SW480 (cell line): Measurements from ENCODE around the gene HEXIM2.
A peak's percentile ranks its signal among the peaks of the same experiment; 100 is the strongest.

Experiments
- DNase-seq: peaks from one replicate; pipeline ENCODE4 v3.0.0-alpha.2; 2016; ENCODE audit warnings: low spot score

Gene HEXIM2

DNA sequence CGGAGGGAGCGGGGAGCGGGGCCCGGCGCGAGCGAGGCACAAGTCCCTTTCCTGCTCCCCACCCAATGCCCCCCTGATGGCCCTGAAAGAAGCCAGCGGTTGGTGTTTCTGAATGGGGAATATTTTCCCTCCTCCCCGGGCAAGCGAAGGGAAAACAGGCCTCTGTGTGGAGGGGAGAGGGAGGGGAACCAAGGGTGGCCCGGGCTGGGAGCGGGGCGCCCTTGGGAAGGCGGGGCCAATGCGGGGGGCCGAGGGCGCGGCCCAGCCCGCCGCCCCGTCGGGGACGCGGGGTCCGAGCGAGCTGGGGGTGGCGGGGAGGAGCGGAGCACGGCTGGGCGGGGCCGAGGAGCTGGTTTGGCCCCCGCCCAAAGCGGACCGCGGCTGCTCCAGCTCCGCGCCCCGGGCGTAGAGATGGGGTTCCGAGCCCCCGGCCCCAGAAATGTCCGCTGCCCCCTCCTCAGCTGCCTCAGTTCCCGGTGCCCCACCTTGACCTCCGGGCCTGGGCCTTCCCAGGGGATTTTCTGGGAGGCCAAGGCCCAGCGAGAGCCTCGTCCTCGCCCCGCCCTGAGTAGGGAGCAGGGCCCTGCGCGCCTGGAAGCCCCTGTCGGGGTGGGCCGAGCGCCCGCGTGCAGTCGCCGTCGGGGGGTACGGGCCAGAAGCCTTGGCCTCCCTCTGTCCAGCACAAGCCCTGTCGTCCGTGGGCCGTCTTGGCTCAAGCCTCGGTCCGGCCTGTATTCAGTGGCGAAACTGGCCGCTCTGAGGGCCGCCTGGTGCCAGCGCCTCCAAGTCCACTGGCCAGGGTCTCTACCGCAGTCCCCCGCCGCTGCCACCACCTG lies 17.3 kb upstream of the HEXIM2 start:
- no peak for DNase-seq

DNA sequence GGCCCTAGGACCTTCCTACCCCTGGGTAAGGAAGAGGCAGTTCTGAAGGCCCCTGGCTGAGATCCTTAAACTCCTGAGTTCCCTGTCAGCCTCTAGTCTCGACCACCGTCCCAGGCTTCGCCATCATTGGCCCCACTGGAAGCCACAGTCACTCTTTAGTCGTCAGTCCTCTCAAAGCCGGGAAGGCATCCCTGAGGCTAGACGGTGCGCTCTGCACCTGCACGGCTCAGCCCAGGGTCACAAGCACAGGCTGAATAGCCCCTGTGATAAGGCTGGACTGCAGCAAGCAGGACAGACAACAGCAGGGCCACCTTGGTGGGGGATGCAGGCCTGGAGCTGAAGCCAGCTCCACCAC lies 16.7 kb upstream of the HEXIM2 start:
- no peak for DNase-seq

DNA sequence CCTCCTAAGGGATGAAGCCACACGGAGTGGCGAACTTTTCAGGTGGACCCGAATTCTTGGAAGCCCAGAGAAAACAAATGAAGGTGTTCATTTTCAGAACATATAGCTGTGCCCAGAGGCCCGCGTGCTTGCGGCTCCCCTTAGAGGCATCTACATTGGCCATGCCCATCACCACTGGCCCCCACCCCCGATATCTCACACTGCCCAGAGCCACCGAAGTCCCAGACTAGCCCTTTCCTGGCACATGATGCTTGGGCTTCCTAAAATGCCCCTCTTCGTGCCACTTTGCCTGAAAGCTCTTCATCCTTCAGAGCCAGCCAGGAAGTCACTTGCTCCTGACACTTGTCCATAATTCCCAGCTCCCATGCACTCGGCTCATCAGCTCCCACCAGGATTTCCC lies 15.5 kb upstream of the HEXIM2 start:
- no peak for DNase-seq

DNA sequence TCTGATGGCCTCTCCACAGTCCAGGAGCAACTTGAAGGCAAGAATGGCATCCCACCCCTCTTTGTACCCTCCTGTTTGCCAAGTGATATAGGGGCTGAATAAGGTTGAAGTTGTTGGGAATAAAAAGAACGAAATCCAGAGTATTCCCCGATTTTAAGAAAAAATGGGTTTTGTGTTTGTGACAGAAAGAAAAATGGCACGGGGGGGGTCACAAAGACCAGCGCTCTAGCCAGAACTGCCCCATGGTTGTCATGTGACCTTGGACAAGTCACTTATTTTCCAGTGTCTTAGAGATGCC lies 15.1 kb upstream of the HEXIM2 start:
- DNase-seq: no peak

DNA sequence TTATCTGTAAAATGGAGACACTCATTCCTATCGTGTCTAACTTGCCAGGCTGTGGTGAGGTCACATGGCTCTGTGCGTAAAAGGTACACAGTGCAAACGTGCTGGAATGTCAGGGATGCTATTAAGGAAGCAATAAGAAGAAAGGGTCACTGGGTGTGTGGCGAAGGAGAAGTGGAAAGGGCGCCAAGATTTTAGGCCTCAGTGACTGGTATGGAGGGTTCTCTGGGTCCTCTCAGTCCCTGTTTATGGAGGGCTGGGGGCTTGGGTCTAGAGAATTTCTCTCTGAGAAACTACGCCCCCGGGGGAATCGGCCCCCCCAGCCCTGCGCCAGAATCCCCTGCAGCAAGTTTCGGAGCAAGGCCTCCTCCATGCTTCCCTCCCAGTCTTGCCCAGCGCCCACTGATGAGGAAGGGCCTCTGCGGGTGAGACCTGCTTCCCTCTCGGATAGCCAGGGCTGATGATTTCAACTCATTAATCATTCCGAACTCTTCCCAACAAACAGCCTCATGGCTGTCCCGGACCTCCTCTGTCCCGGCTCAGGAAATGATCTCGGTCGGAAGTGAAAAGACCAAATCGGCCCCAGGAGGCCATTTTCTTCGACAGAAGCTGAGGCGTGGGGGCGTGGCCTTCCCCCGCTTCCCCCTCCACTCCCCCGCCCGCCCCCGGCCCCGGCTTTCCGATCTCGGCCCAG lies 14.6 kb upstream of the HEXIM2 start:
- DNase-seq: peak; percentile 67

DNA sequence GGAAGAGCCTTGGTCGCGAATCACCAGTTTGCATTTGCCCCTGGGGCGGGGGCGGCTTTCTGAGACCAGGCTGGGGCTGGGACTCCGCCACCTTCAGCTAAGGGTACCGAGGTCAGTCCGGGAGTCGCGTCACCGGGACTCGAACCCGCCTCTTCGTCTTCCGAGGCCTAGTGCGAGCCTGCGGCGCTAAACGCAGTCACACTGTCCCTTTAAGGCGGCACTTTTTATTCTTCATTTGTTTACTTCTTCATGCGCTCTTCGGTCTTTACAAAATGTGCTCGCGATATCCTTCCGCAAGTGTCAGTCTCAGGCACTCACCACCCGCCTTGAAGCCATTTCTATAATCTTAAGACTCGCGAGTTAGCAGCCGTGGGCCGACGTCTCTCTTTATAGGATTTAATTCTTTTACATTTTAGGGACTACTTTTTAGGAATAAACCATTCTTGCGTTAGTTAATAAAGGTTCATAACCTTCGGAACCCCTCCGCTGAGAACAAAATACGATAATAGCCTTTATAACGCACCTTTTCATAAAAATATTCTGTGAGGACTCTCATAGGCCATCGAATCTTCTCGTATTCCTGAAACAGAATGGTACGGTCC lies 14.0 kb upstream of the HEXIM2 start:
- DNase-seq: peak; percentile 97

DNA sequence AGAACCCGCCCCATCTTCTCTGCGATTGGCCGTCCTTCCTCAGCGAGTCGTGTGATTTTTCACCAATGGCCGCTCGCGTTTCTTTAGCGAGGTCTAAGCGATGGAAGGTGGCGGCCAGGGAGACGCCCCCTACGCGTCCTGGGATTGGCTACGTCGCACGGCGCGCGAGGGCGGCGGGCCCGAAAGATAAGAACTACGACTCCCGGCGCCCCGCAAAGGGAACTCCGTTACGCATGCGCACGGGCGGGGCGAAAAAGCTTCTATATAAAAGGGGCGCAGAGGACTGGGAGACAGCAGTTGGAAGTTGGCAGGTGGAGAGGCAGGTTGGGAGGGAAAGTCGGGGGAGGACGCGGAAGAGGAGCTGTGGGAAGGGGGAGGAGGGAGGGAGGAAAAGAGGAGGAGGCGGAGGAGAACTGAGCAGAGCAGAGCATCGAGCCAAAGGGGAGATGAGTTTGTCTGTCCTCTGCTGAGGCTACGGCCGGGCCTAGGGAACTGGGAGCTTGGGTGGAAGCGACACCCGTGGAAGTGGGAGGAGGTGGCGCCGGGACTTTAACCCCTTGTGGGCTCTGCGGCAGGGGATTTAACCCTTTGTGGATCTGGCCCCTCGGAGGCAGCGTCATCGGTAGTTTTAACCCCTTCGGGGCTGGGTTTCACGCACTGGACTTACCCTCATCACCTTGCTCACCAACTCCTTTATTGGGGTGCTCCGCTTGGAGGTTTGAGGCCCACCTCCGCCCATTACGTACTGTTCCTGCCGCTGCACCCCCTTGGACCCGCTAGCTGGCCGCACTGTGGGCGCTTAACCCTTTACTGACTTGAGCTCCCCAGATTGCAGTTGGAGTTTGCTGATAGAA lies 13.3 kb upstream of the HEXIM2 start, which contains the start of gene HEXIM1:
Gene HEXIM1 (plus strand): TSS at position 293 of the 854 bp plus-strand sequence. CDS start 716 bp downstream, outside the sequence.
- DNase-seq: peak; percentile 99

DNA sequence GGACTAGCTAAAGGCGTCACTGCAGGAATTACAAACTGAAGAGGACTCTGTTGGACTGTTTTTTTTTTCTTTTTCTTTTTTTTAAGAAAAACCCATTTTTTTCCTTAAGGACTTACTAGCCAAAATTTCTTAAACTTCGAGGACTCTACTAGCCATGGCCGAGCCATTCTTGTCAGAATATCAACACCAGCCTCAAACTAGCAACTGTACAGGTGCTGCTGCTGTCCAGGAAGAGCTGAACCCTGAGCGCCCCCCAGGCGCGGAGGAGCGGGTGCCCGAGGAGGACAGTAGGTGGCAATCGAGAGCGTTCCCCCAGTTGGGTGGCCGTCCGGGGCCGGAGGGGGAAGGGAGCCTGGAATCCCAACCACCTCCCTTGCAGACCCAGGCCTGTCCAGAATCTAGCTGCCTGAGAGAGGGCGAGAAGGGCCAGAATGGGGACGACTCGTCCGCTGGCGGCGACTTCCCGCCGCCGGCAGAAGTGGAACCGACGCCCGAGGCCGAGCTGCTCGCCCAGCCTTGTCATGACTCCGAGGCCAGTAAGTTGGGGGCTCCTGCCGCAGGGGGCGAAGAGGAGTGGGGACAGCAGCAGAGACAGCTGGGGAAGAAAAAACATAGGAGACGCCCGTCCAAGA lies 12.5 kb upstream of the HEXIM2 start:
- peak; percentile 91 for DNase-seq

DNA sequence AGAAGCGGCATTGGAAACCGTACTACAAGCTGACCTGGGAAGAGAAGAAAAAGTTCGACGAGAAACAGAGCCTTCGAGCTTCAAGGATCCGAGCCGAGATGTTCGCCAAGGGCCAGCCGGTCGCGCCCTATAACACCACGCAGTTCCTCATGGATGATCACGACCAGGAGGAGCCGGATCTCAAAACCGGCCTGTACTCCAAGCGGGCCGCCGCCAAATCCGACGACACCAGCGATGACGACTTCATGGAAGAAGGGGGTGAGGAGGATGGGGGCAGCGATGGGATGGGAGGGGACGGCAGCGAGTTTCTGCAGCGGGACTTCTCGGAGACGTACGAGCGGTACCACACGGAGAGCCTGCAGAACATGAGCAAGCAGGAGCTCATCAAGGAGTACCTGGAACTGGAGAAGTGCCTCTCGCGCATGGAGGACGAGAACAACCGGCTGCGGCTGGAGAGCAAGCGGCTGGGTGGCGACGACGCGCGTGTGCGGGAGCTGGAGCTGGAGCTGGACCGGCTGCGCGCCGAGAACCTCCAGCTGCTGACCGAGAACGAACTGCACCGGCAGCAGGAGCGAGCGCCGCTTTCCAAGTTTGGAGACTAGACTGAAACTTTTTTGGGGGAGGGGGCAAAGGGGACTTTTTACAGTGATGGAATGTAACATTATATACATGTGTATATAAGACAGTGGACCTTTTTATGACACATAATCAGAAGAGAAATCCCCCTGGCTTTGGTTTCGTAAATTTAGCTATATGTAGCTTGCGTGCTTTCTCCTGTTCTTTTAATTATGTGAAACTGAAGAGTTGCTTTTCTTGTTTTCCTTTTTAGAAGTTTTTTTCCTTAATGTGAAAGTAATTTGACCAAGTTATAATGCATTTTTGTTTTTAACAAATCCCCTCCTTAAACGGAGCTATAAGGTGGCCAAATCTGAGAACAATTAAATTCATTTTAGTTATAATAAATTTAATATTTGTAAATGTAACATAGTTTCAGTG lies 11.7 kb upstream of the HEXIM2 start:
- peak; percentile 60 for DNase-seq

DNA sequence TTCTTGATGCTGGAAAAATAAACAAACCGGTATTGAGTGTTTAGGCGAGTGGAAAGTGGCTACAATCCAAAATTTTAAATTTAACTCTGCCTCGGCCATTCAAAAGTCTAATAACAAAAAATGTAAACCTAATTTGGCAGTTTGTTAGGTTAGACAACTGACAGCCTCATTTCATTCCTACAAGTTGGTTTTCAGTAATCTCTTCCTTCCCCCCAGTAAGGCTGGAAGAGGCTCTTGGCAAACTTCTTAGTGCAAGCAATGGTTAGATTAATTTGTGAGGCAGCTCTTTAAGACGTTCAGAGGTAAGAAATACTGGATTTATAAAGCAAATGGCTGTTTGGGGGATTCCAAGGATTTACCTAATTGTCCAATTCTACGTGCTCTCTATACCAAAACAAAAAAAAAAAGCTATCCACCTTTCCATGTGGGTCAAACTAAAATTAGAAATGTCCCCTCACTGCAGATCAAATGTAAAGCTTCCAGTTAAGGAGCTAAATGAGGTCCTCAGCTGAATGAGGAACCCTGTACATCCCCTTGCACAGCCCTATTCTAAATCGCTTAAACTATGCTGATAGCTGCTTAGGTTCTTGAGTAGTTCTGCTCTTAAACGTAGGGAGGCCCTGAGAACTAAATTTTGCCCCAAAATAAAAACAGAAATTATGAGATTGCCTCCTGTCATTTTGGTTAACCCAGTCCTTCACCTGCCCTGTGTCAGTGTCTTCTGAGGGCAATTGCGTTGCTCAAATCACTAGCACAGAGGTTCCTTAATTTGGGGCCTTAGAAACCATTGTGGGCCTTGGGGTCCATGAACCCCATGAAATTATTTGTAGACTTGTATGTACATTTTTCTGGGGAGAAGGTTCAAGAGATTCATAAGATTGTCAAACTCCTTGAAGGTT lies 10.5 kb upstream of the HEXIM2 start:
- no peak for DNase-seq

DNA sequence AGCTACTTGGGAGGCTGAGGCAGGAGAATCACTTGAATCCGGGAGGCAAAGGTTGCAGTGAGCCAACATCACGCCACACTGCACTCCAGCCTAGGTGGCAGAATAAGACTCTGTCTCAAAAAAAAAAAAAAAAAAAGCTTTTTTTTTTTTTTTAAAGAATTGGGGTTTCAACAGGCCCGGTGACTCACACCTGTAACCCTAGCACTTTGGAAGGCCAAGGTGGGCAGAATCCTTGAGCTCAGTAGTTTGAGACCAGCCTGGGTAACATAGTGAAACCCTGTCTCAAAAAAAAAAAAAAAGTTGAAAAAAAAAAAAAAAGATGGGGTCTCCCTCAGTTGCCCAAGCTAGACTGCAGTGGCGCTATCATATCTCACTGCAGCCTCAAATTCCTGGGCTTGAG lies 6.6 kb upstream of the HEXIM2 start:
- no peak for DNase-seq

DNA sequence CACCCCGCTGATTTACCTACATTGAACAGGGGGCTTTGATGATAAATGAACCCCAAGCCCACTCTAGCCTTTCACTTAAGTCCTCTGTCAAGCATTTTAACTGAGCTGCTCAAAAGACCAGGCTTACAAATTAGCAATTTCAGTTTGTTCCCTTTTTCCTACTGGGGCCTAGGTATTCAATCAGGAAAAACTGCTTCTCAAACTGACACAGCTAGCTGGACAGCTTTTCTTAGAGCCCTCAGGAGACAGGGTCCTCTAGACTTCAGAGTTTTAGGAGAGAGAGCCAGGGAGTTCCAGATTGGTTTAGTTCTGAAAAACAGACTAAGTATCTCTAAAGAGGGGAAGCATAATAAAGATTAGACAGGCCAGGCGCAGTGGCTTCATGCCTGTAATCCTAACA lies 6.2 kb upstream of the HEXIM2 start:
- DNase-seq: no peak

DNA sequence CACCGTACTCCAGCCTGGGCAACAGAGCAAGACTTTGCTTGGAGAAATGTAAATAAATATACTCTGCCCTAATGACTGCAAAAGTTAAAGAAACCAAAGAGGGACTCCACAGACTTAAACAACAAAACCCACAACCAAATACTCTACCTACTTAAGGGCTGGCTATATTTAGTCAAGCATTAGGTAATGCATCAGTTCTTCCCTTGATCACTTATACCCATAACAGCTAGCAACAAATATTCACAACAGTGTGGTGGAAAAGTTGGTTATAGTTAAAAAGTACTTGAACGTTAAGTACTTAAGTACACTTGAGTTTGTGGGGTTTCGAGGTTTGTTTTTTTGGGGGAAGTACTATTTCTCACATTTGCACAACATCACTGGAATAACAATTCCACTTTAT lies 5.4 kb upstream of the HEXIM2 start:
- no peak for DNase-seq

DNA sequence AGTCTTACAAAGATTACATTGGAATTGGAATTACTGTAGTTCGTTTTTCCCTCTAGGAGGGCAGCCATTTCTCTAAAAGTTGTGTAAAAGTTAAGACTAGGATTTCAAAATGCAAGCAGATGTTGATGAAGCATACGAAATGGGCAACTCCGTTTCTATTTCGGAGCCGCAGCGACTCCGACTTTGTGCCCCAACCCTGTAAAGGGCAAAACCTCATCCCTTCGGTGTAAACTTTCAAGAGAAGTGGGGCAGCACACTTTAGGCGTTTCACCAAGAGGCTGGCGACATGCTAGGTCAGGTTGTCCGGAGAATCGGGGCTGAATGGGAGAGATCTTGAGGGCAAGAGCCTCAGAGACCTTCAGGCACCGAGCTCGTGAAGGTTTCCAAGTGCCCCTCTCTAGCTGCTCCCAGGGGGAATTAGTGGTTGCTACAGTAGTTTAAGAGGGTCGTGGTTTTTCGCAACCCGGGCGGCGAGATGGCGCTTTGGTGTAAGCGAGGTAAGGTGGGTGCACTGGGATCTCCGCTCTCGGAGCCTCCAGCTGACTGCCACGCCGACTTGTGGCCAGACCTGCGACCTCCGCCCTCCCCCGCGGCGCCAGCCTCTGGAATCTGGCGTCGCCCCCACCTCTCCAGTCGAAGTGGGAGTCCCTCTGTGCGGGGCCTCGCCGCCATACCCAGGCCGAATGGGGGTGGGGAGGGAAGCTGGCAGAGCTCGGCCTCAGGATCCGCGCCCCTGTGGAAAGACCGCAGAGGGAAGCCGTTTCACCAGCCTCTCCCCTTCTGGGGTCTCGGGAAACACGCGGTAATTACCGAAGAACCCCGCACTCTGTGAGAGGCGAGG lies 1.0 kb upstream of the HEXIM2 start:
- DNase-seq: peak; percentile 75

DNA sequence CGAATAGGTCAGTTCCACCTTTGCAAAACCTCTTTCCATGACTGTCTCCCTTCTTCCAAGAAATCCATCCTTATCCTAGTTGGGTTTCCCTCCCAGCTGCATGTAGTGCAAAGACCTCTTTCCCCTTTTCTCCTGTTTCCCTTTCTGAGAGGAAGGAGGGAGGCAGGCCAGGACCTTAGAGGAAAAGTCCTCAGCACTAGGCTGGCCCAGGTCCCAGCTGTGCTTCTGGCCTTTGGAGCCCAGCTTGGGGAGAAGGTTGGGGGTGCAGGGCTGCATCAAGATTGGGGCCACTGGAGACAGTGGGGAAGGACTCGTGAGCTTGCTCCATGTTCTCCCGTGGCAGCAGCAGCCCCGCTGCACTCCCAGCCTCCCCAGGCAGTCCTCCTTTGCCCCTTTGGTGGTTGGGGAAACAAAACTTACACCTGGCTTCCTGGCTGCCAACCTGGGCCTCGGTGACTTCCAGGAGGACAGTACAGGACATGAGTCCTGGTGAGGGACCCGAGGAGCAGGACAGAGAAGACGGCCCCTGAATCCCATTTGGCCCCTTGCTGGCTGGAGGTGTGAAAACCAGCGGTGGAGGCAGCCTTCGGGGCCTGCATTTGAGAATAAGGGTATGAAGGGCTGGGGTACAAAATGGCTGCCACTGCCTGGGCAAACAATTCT lies 481 bp downstream of the HEXIM2 start:
- DNase-seq: no peak

DNA sequence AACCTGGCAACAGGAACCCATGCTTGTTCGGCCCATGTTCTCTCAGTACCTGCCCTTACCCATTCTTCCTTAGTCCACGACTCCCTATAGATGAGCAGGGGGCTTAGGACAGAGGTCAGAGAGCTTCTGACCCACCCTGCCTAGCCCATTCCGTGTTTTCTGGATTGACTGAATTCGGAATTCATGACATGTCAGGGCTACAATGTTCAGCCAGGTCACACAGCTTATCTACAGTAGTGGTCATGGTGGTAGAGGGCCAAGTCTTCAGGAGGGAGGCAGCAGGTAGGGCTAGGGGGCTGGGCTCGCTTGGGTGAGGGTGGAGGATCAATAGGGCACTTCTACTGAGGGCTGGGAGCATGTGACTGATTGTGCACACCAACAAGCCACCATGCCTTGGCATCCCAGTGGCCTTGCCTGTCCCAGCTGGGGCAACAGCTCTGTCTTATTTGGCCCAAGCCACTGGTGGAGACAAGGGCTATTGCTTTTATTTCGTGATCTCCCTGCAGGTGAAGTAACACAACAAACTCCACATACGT lies 3.1 kb downstream of the HEXIM2 start:
- DNase-seq: no peak

DNA sequence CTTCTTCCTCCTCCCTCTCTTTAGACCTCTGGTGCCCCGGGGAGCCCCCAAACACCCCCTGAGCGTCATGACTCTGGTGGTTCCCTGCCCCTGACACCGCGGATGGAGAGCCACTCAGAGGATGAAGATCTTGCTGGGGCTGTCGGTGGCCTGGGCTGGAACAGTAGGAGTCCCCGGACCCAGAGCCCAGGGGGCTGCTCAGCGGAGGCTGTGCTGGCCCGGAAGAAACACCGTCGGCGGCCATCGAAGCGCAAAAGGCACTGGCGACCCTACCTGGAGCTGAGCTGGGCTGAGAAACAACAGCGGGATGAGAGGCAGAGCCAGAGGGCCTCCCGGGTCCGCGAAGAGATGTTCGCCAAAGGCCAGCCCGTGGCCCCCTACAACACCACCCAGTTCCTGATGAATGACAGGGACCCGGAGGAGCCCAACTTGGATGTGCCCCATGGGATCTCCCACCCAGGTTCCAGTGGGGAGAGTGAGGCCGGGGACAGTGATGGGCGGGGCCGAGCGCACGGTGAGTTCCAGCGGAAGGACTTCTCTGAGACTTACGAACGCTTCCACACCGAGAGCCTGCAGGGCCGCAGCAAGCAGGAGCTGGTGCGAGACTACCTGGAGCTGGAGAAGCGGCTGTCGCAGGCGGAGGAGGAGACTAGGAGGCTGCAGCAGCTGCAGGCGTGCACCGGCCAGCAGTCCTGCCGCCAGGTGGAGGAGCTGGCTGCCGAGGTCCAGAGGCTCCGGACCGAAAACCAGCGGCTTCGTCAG lies 7.5 kb downstream of the HEXIM2 start:
- DNase-seq: no peak
